Lung (tissue), 12 donors: ENCODE measurements around the gene CEND1. TPM values are rescaled to one million over a fixed set of nuclear protein-coding genes. Genes with fewer than 3 reads are reported as not detected.

Experiments used
- ATAC-seq: fragments of 200-7000 bp; cut with Tn5 transposase; one replicate; pipeline ENCODE4 v1.9.1; 2020; ENCODE audit warnings: moderate number of reproducible peaks; ENCODE audit not compliant: insufficient read depth, low FRiP score
- DNase-seq, 3 donors: peaks; one replicate each; pipeline ENCODE4 v3.0.0-alpha.2; 2013 to 2017
- H3K27ac ChIP-seq, 2 donors: one replicate each; pipeline ENCODE4 v1.5.1; 2013; ENCODE audit warnings: mild to moderate bottlenecking in 2 of 2, moderate library complexity in 2 of 2, control low read depth in 1 of 2, inconsistent platforms in 1 of 2, low read depth in 1 of 2, low read length in 1 of 2
- H3K27me3 ChIP-seq, 3 donors: one replicate each; pipeline ENCODE4 v1.5.1; 2013; ENCODE audit warnings: low read length in 2 of 3; ENCODE audit not compliant: control insufficient read depth in 3 of 3, insufficient read depth in 3 of 3
- H3K36me3 ChIP-seq, 4 donors: one replicate each; pipeline ENCODE4 v1.5.1; 2013; ENCODE audit warnings: low read length in 4 of 4, mild to moderate bottlenecking in 1 of 4, moderate library complexity in 1 of 4; ENCODE audit not compliant: control insufficient read depth in 4 of 4, insufficient read depth in 4 of 4
- H3K4me1 ChIP-seq, 5 donors: one replicate each; pipeline ENCODE4 v1.5.1; 2013; ENCODE audit warnings: low read length in 5 of 5, mild to moderate bottlenecking in 2 of 5, moderate library complexity in 1 of 5; ENCODE audit not compliant: control insufficient read depth in 5 of 5, insufficient read depth in 5 of 5
- H3K4me3 ChIP-seq: one replicate; pipeline ENCODE4 v1.5.1; 2013; ENCODE audit warnings: mild to moderate bottlenecking, control low read depth, moderate library complexity
- H3K9ac ChIP-seq, 2 donors: one replicate each; pipeline ENCODE4 v1.5.1; 2013; ENCODE audit warnings: low read length in 2 of 2, control low read depth in 1 of 2; ENCODE audit not compliant: insufficient read depth in 1 of 2
- H3K9me3 ChIP-seq, 4 donors: one replicate each; pipeline ENCODE4 v1.5.1; 2013; ENCODE audit warnings: low read length in 3 of 4, mild to moderate bottlenecking in 1 of 4, moderate library complexity in 1 of 4; ENCODE audit not compliant: control insufficient read depth in 4 of 4, insufficient read depth in 3 of 4
- WGBS, 2 donors: extraction: QIAGEN DNeasy Blood & Tissue Kit; methylation state at CpG; one replicate each; pipeline ENCODE4 v1.1.7; 2013; 5-methylcytosine and 5-hydroxymethylcytosine counted together
- polyA plus RNA-seq, 2 donors: library from polyadenylated mRNA; stranded (reverse); fragments of 200-250 nt; gene quantifications; one replicate each; pipeline ENCODE4 v1.2.1, GENCODE V29; 2013
- total RNA-seq, 2 donors: library from RNA; depleted of rRNA in 1 of 2; stranded (reverse); fragments of >200 nt in 1 of 2; gene quantifications; one replicate each; pipeline ENCODE4 v1.2.1, GENCODE V29; 2014 to 2021
- TF ChIP-seq, protein P1 (sequence below): IDR thresholded peaks from 2 replicates; pipeline ENCODE4 v1.5.1; 2012; ENCODE audit warnings: mild to moderate bottlenecking; ENCODE audit errors: control extremely low read depth, extremely low read depth
- donor health status: control.
- donor health status: control.
- donor health status: Bipolar disorder and iron deficiency.
- donor health status: healthy.
- donor health status: DM: yes; HTN: yes; CAD: no.

Gene CEND1
- total and polyA plus RNA-seq, 4 donors, result 0.10 to 0.18 (median 0.14) TPM; not detected in 1

DNA sequence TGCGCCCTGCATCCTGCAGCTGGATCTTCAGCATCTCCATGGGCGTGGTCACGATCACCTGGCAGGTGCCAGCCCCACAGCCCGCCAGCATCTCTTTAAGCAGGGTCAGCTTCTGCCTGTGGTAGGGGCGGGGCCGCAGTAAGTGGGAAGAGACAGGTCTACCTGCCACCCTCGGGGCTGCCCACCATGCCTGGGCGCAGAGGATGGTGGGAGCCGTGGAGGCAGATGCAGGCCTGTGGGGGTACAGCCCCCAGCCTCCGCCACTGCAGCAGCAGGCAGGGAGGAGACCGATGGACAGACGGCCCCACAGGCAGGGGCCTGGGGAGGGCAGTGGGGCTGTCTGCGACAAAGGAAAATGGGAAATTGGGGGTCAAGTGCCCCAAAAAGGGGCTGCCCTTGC, 3.0 kb upstream of the CEND1 start:
- WGBS, 2 donors, result 95% methylated on average over 13 of the region's 13 CpGs
- H3K9ac ChIP-seq, result no peak overlapping the region
- no peak overlapping the region for H3K4me3 ChIP-seq
- TF ChIP-seq, protein P1, sequence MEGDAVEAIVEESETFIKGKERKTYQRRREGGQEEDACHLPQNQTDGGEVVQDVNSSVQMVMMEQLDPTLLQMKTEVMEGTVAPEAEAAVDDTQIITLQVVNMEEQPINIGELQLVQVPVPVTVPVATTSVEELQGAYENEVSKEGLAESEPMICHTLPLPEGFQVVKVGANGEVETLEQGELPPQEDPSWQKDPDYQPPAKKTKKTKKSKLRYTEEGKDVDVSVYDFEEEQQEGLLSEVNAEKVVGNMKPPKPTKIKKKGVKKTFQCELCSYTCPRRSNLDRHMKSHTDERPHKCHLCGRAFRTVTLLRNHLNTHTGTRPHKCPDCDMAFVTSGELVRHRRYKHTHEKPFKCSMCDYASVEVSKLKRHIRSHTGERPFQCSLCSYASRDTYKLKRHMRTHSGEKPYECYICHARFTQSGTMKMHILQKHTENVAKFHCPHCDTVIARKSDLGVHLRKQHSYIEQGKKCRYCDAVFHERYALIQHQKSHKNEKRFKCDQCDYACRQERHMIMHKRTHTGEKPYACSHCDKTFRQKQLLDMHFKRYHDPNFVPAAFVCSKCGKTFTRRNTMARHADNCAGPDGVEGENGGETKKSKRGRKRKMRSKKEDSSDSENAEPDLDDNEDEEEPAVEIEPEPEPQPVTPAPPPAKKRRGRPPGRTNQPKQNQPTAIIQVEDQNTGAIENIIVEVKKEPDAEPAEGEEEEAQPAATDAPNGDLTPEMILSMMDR, result no peak
- no peak for DNase-seq
- no peak overlapping the region for H3K27ac ChIP-seq
- no peaks in the 10 kb centered on the region for H3K27me3 ChIP-seq
- no peak for ATAC-seq
- H3K36me3 ChIP-seq, result peaks cover 0 to 28% (median 7%) of the 10 kb centered on the region in 4 donors
- no peaks in the 10 kb centered on the region for H3K9me3 ChIP-seq
- peaks cover 0 to 22% (median 15%) of the 10 kb centered on the region in 5 donors for H3K4me1 ChIP-seq

DNA sequence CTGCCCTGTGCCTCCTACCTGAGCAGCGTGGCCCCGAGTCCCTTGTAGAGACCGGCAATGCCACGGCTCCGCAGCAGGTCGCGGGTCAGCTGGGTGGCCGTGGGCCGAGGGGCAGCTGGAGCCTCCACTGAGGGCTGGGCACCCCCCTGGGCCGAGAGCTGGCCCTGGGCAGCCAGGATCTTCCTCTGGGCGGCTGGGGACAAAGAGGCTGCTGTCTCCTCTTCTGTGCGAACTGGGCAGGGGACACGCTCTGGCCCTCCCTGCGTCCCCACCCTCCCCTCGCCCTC, 2.6 kb upstream of the CEND1 start:
- TF ChIP-seq, protein P1, result no peak
- WGBS, 2 donors, result 96 to 98% methylated on average over 12 to 15 of the region's 15 CpGs

DNA sequence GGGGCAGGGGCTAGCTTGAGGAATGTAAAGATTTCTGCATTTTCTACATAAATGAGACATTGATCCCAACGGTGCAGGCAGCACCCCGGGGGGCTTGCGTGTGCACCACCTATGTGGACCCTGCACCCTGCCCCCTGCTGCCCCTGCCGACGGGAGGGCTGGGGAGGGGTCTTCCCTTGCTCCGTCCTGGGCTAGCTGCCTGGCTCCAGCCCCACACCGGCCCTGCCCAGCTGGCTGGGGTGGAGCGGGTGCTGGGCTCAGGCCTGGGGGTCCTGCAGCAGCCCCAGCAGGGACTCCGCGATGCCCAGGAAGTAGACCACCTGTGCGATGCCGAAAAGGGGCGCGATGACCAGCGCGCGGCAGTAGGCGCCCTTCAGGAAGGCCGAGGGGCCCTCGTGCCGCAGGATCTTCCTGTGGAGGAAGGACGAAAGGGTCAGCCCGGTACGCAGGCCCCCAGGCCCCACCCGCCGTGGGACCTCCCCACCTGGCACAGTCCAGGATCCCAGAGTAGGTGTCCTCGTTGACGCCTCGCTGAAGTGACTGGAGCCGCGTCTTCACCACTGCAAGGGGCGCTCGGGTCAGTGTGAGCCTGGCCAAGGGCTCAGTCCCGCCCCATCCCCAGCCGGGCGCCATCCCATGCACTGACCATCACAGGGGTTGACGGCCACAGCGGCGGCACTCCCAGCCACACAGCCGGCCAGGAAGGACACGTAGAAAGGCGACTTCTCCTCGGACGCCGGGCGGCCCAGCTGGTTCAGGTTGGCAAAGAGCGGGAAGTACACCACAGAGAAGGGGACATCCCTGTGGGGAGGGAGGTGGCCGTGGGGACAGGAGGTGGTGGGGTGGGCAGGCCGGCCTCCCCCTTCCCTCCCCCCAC, 2.0 kb upstream of the CEND1 start:
- Histone ChIP-seq H3K4me1 (peaks cover 0 to 19% (median 10%) of the 10 kb centered on the region in 5 donors), H3K9ac (no peak overlapping the region), H3K4me3 (no peak overlapping the region), H3K27ac (no peak overlapping the region), H3K27me3 (no peaks in the 10 kb centered on the region), H3K36me3 (peaks cover 0 to 28% (median 7%) of the 10 kb centered on the region in 4 donors), H3K9me3 (no peaks in the 10 kb centered on the region)
- ATAC-seq (no peak), DNase-seq (no peak)
- 94% methylated on average over 46 to 49 of the region's 49 CpGs for WGBS, 2 donors
- TF ChIP-seq, protein P1, result no peak

More for the DNA sequence above, 2.6 kb upstream of the CEND1 start:
- ATAC-seq (no peak), DNase-seq (no peak)
- Histone ChIP-seq H3K4me1 (peaks cover 0 to 22% (median 15%) of the 10 kb centered on the region in 5 donors), H3K27ac (no peak overlapping the region), H3K27me3 (no peaks in the 10 kb centered on the region), H3K36me3 (peaks cover 0 to 28% (median 7%) of the 10 kb centered on the region in 4 donors), H3K4me3 (no peak overlapping the region), H3K9me3 (no peaks in the 10 kb centered on the region), H3K9ac (no peak overlapping the region)
